Measurements from ENCODE around the gene IL22RA1.

DNA sequence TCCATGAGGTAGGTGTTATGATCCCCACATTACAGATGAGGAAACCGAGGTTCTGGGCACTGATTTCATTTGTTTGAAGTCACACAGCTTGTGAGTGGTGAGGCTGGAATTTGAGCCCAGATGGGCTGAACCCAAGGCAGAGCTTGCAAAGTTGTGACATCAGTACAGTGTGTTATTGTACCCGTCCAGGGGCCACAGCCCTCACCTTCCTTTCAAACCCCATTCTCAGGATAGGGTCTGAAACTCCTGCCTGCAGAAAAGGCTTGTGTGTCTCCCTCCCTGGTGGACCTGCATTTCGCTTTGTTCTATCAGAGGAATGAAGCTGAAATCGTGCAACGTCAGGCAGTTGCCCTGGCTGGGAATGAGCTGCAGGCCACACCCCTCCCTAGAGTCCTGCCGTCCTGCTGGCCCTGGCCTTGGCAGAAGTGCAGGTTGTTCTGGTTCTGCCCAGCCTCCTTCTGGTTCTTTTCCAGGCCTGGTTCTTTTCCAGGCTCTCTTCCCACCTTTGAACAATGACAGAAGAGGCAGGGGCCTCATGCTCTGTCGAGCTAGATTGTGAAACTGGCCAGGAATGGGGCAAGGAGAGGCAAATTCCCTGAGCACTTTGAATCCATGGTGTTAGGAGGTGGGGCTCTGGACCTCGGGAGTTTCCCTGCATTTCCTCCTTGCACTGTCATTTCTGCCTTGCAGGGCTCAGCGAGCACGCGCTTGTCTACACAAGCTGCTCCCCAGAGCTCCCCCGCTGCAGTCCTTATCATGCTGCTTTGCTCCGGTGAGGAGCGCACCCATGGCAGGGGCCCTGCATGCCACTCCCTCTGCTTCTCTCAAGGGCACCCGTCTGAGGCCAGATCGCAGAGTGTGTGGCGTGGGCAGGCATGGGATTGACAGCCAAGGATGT lies 22.8 kb downstream of the IL22RA1 start:
- TF ChIP-seq CTCF (IDR thresholded peaks at IDR 0.05; ENCODE audit: poor library complexity, severe bottlenecking) (no peak), POLR2AphosphoS5 (IDR thresholded peaks at IDR 0.05) (no peak), EP300 (conservative IDR thresholded peaks at IDR 0.05; ENCODE audit: poor library complexity, severe bottlenecking) (no peak), EZH2 (IDR thresholded peaks at IDR 0.05; ENCODE audit: borderline replicate concordance, insufficient read depth, low read length, poor library complexity, severe bottlenecking) (no peak), TAF1 (IDR thresholded peaks at IDR 0.05; ENCODE audit: low read depth) (no peak), RAD21 (conservative IDR thresholded peaks at IDR 0.05) (no peak)
- TF ChIP-seq, protein P1, sequence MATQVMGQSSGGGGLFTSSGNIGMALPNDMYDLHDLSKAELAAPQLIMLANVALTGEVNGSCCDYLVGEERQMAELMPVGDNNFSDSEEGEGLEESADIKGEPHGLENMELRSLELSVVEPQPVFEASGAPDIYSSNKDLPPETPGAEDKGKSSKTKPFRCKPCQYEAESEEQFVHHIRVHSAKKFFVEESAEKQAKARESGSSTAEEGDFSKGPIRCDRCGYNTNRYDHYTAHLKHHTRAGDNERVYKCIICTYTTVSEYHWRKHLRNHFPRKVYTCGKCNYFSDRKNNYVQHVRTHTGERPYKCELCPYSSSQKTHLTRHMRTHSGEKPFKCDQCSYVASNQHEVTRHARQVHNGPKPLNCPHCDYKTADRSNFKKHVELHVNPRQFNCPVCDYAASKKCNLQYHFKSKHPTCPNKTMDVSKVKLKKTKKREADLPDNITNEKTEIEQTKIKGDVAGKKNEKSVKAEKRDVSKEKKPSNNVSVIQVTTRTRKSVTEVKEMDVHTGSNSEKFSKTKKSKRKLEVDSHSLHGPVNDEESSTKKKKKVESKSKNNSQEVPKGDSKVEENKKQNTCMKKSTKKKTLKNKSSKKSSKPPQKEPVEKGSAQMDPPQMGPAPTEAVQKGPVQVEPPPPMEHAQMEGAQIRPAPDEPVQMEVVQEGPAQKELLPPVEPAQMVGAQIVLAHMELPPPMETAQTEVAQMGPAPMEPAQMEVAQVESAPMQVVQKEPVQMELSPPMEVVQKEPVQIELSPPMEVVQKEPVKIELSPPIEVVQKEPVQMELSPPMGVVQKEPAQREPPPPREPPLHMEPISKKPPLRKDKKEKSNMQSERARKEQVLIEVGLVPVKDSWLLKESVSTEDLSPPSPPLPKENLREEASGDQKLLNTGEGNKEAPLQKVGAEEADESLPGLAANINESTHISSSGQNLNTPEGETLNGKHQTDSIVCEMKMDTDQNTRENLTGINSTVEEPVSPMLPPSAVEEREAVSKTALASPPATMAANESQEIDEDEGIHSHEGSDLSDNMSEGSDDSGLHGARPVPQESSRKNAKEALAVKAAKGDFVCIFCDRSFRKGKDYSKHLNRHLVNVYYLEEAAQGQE (IDR thresholded peaks at IDR 0.05; ENCODE audit: borderline replicate concordance): no peak
